Breast epithelium (tissue), 4 donors: ENCODE results near the gene MADCAM1. TPM values are rescaled to one million over a fixed set of nuclear protein-coding genes. Genes with fewer than 3 reads are reported as not detected.

Source experiments
- DNase-seq, 2 donors: peaks; one replicate each; pipeline ENCODE4 v3.0.0-alpha.2; 2019; ENCODE audit warnings: low spot score in 2 of 2
- H3K27ac ChIP-seq, 2 donors: fragments of 200-600 bp; sonication (generic) in 1 of 2; one replicate each; pipeline ENCODE4 v1.5.1; 2016 to 2019; ENCODE audit warnings: mild to moderate bottlenecking in 1 of 2
- H3K27me3 ChIP-seq, 2 donors: fragments of 200-600 bp; sonication (generic) in 1 of 2; one replicate each; pipeline versions ENCODE4 v1.5.1 to v1.6.0; 2017 to 2019; ENCODE audit warnings: control low read depth in 1 of 2, mild to moderate bottlenecking in 1 of 2
- H3K36me3 ChIP-seq: fragments of 200-600 bp; one replicate; pipeline ENCODE4 v1.5.1; 2019
- H3K4me1 ChIP-seq, 2 donors: fragments of 200-600 bp; sonication (generic); one replicate each; pipeline ENCODE4 v1.5.1; 2016 to 2019; ENCODE audit warnings: control low read depth in 1 of 2
- H3K4me3 ChIP-seq, 3 donors: fragments of 200-600 bp; sonication (generic); 1 replicate in 2 of 3; 2 replicates in 1 of 3; pipeline ENCODE4 v1.5.1; 2016 to 2019; ENCODE audit warnings: mild to moderate bottlenecking in 3 of 3, moderate library complexity in 2 of 3
- H3K9me3 ChIP-seq, 2 donors: fragments of 200-600 bp; sonication (generic) in 1 of 2; one replicate each; pipeline ENCODE4 v1.5.1; 2016 to 2019; ENCODE audit warnings: control low read depth in 1 of 2
- CTCF ChIP-seq, 3 donors: fragments of 450-650 bp; IDR thresholded peaks; one replicate each; pipeline ENCODE4 v1.5.1; 2016 to 2017; ENCODE audit warnings: antibody characterized with exemption in 3 of 3, mild to moderate bottlenecking in 3 of 3, moderate library complexity in 3 of 3
- POLR2A ChIP-seq: fragments of 450-650 bp; IDR thresholded peaks from one replicate; pipeline ENCODE4 v1.6.1; 2016; ENCODE audit warnings: antibody characterized with exemption, mild to moderate bottlenecking, moderate library complexity
- POLR2AphosphoS5 ChIP-seq, 3 donors: sonication (generic); formaldehyde crosslinking; IDR thresholded peaks; one replicate each; pipeline ENCODE4 v1.6.1; 2017; ENCODE audit warnings: antibody characterized with exemption in 3 of 3
- intact Hi-C: fragments of 100-400 bp; cut with DNase I; formaldehyde crosslinking; loops from one replicate; pipeline ENCODE4 v1.15.1; 2023; ENCODE audit warnings: low total_unique reads
- total RNA-seq, 3 donors: library from RNA; depleted of rRNA; stranded (reverse); fragments of >200 nt; gene quantifications; one replicate each; pipeline ENCODE4 v1.1.0, GENCODE V29; 2016

The MADCAM1 gene
- total RNA-seq, 3 donors from 2014 or later: 0.66 TPM; not detected in 2

GRCh38 chr19:498977-499623, 2.8 kb downstream of the MADCAM1 start:
- TF ChIP-seq POLR2AphosphoS5 (IDR thresholded peaks at IDR 0.05) (no peak), CTCF (IDR thresholded peaks at IDR 0.05) (no peak), POLR2A (no peak)
- Histone ChIP-seq H3K27ac (no peak overlapping the region), H3K36me3 (no peaks in the 10 kb centered on the region), H3K4me1 (peaks cover 0 to 3% of the 10 kb centered on the region in 2 donors), H3K9me3 (no peaks in the 10 kb centered on the region), H3K27me3 (peaks cover 12 to 35% of the 10 kb centered on the region in 2 donors), H3K4me3 (no peak overlapping the region)
- no peak for DNase-seq
- intact Hi-C loops: no loop called here

DNA sequence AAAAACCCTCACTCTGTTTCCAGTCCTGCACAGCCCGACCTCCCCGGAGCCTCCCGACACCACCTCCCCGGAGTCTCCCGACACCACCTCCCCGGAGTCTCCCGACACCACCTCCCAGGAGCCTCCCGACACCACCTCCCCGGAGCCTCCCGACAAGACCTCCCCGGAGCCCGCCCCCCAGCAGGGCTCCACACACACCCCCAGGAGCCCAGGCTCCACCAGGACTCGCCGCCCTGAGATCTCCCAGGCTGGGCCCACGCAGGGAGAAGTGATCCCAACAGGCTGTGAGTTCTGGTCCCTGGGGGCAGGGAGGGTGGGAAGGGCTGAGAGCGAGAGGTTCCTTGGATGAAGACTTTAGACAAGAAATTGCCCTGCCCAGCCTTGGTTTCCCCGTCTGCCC, 5.4 kb downstream of the MADCAM1 start:
- intact Hi-C loops: no loop called here
- TF ChIP-seq POLR2AphosphoS5 (IDR thresholded peaks at IDR 0.05) (no peak), POLR2A (no peak), CTCF (IDR thresholded peaks at IDR 0.05) (no peak)
- Histone ChIP-seq H3K9me3 (no peaks in the 10 kb centered on the region), H3K4me3 (no peak overlapping the region), H3K27me3 (peaks cover 7 to 30% of the 10 kb centered on the region in 2 donors), H3K36me3 (no peaks in the 10 kb centered on the region), H3K4me1 (peaks cover 0 to 7% of the 10 kb centered on the region in 2 donors), H3K27ac (no peak overlapping the region)
- DNase-seq: no peak

GRCh38 chr19:504616-505015, 8.3 kb downstream of the MADCAM1 start:
- intact Hi-C loops: no loop called here

GRCh38 chr19:506404-507285, 10.4 kb downstream of the MADCAM1 start:
- Histone ChIP-seq H3K4me1 (peaks cover 5 to 6% of the 10 kb centered on the region in 2 donors), H3K9me3 (no peaks in the 10 kb centered on the region), H3K36me3 (no peaks in the 10 kb centered on the region), H3K27ac (peak overlapping the region; percentile 91 to 95), H3K4me3 (peak overlapping the region; percentile 91 to 100 (median 96)), H3K27me3 (no peaks in the 10 kb centered on the region)
- intact Hi-C loops: no loop called here
- TF ChIP-seq CTCF (IDR thresholded peaks at IDR 0.05) (peak; percentile 97 to 99 (median 97)), POLR2AphosphoS5 (IDR thresholded peaks at IDR 0.05) (no peak), POLR2A (no peak)
- peak; percentile 84 to 100 for DNase-seq

More at GRCh38 chr19:504616-505015, 8.3 kb downstream of the MADCAM1 start:
- TF ChIP-seq POLR2AphosphoS5 (IDR thresholded peaks at IDR 0.05): no peak
- TF ChIP-seq POLR2A: no peak
- TF ChIP-seq CTCF (IDR thresholded peaks at IDR 0.05): no peak
- peaks cover 0 to 5% of the 10 kb centered on the region in 2 donors for H3K27me3 ChIP-seq
- peaks cover 0 to 6% of the 10 kb centered on the region in 2 donors for H3K4me1 ChIP-seq
- no peaks in the 10 kb centered on the region for H3K36me3 ChIP-seq
- no peak overlapping the region for H3K27ac ChIP-seq
- DNase-seq: no peak
- no peak overlapping the region for H3K4me3 ChIP-seq
- no peaks in the 10 kb centered on the region for H3K9me3 ChIP-seq
